ENCODE measurements around the gene SYNM.

GRCh38 chr15:99155961-99156443 lies 51.1 kb downstream of the SYNM start:
- TF ChIP-seq CTCF (conservative IDR thresholded peaks at IDR 0.05; ENCODE audit: low read depth, low read length) (no peak), EZH2 (IDR thresholded peaks at IDR 0.05; ENCODE audit: borderline replicate concordance, low read depth, low read length, poor library complexity, severe bottlenecking) (no peak)

All from A673 (cell line).